Measurements from ENCODE around the gene PACRG.

GRCh38 chr6:163080228-163080627 lies 352.5 kb downstream of the PACRG start:
- no peak for TF ChIP-seq POLR2A (IDR thresholded peaks at IDR 0.05)
- TF ChIP-seq CTCF (IDR thresholded peaks at IDR 0.05), result no peak
